D721Med (cell line): ENCODE results near the gene ESPNL.

ENCODE experiments used
- DNase-seq: peaks from one replicate; pipeline ENCODE4 v3.0.0; 2011; ENCODE audit warnings: low spot score; ENCODE audit not compliant: insufficient read length
- FAIRE-seq: peaks from 2 replicates; lab custom pipeline; 2011; peaks lifted over from hg19 to GRCh38; lab: Jason Lieb, UNC
- CTCF ChIP-seq: IDR thresholded peaks from 2 replicates; pipeline ENCODE4 v1.5.1; 2012; ENCODE audit warnings: mild to moderate bottlenecking, control low read depth; ENCODE audit not compliant: insufficient read depth; ENCODE audit errors: missing control alignments

The ESPNL gene

GRCh38 chr2:238176613-238177012 lies 76.5 kb downstream of the ESPNL start:
- TF ChIP-seq CTCF: no peak
- no peak for FAIRE-seq
- DNase-seq: no peak

- FAIRE-seq (no peak), DNase-seq (no peak)
- no peak for TF ChIP-seq CTCF
Observed at GRCh38 chr2:238180554-238180953, 80.4 kb downstream of the ESPNL start.

GRCh38 chr2:238182362-238182761 lies 82.2 kb downstream of the ESPNL start:
- no peak for TF ChIP-seq CTCF
- DNase-seq (no peak), FAIRE-seq (no peak)
